H1 (cell line): Measurements from ENCODE around the gene ZDHHC19.

ENCODE experiments used
- ATF3 ChIP-seq: IDR thresholded peaks from 2 replicates; pipeline ENCODE4 v1.6.1; 2011; ENCODE audit warnings: low read depth, mild to moderate bottlenecking, low read length; ENCODE audit not compliant: insufficient read depth
- BRCA1 ChIP-seq: IDR thresholded peaks from 2 replicates; pipeline ENCODE4 v1.6.1; 2012; ENCODE audit warnings: low read depth, low read length, improper control_type of control experiment
- CTCF ChIP-seq, 3 experiments: IDR thresholded peaks; 1 replicate in 2 of 3; 2 replicates in 1 of 3; pipeline versions ENCODE4 v1.5.1 to v1.6.1; 2011; ENCODE audit warnings: low read length in 3 of 3, mild to moderate bottlenecking in 3 of 3, inconsistent platforms in 2 of 3, low read depth in 1 of 3, moderate library complexity in 1 of 3; ENCODE audit not compliant: insufficient read depth in 1 of 3; ENCODE audit errors: control extremely low read depth in 1 of 3
- EGR1 ChIP-seq: IDR thresholded peaks from 2 replicates; pipeline ENCODE4 v1.6.1; 2011; ENCODE audit warnings: low read depth, low read length, borderline replicate concordance
- EP300 ChIP-seq, 2 experiments: IDR thresholded peaks; 1 replicate in 1 of 2; 2 replicates in 1 of 2; pipeline ENCODE4 v1.6.1; 2011 to 2012; ENCODE audit warnings: low read depth in 2 of 2, low read length in 2 of 2, mild to moderate bottlenecking in 2 of 2, borderline replicate concordance in 1 of 2, inconsistent platforms in 1 of 2, moderate library complexity in 1 of 2
- GABPA ChIP-seq: IDR thresholded peaks from 2 replicates; pipeline ENCODE4 v1.6.1; 2011; ENCODE audit warnings: mild to moderate bottlenecking, low read length, moderate library complexity, borderline replicate concordance; ENCODE audit not compliant: insufficient read depth
- PHF8 ChIP-seq: fragments of 200-600 bp; sonication (generic); conservative IDR thresholded peaks from 2 replicates; pipeline ENCODE4 v1.7.1; 2012; ENCODE audit warnings: low read depth, mild to moderate bottlenecking, inconsistent platforms, low read length, moderate library complexity
- POLR2A ChIP-seq, 2 experiments: IDR thresholded peaks; 1 replicate in 1 of 2; 2 replicates in 1 of 2; pipeline ENCODE4 v1.6.1; 2011; ENCODE audit warnings: low read depth in 2 of 2, low read length in 2 of 2, mild to moderate bottlenecking in 2 of 2; ENCODE audit errors: control extremely low read depth in 1 of 2
- POLR2AphosphoS5 ChIP-seq: IDR thresholded peaks from 2 replicates; pipeline ENCODE4 v1.6.1; 2011; ENCODE audit warnings: low read depth, low read length
- RFX5 ChIP-seq: IDR thresholded peaks from 2 replicates; pipeline ENCODE4 v1.6.1; 2011; ENCODE audit warnings: low read depth, low read length, improper control_type of control experiment, borderline replicate concordance
- TCF12 ChIP-seq: IDR thresholded peaks from 2 replicates; pipeline ENCODE4 v1.6.1; 2011; ENCODE audit warnings: low read depth, mild to moderate bottlenecking, low read length

- TF ChIP-seq EGR1 (no peak), RFX5 (no peak), GABPA (no peak), CTCF (IDR thresholded peaks at IDR 0.05; ENCODE audit: control extremely low read depth in 1 of 3, insufficient read depth in 1 of 3, low read depth in 1 of 3, low read length in 3 of 3) (no peak), BRCA1 (no peak), POLR2AphosphoS5 (no peak), EP300 (IDR thresholded peaks at IDR 0.05; ENCODE audit: borderline replicate concordance in 1 of 2, low read depth in 2 of 2, low read length in 2 of 2) (no peak), POLR2A (IDR thresholded peaks at IDR 0.05; ENCODE audit: control extremely low read depth in 1 of 2, low read depth in 2 of 2, low read length in 2 of 2) (no peak), TCF12 (no peak), PHF8 (no peak), ATF3 (no peak)
These were observed 42.3 kb downstream of the ZDHHC19 start for GRCh38 chr3:196168808-196169391.
